Measurements from ENCODE around the gene PTPRK. TPM values are rescaled to one million over a fixed set of nuclear protein-coding genes. Genes with fewer than 3 reads are reported as not detected.

Gene PTPRK
- polyA plus RNA-seq, 3 donors: 0.01 TPM; not detected in 2

GRCh38 chr6:128504003-128504654 lies 16.3 kb downstream of the PTPRK start:
- Mint-ChIP-seq H3K9me3 (no peaks in the 10 kb centered on the region), H3K36me3 (no peaks in the 10 kb centered on the region), H3K27me3 (ENCODE audit: low read depth in 3 of 3) (peaks cover 0 to 1% (median 0%) of the 10 kb centered on the region in 3 donors), H3K4me3 (no peak overlapping the region), H3K4me1 (no peaks in the 10 kb centered on the region), H3K27ac (no peak overlapping the region)
- H3K4me2 ChIP-seq (replicated peaks; ENCODE audit: extremely low read depth, low read length, poor library complexity, severe bottlenecking): no peak overlapping the region
- DNase-seq: no peak
- intact Hi-C loops (cut with micrococcal nuclease): no loop called here
- H3K9me3 ChIP-seq (replicated peaks in 1 of 2; ENCODE audit: control insufficient read depth in 1 of 2, insufficient read depth in 1 of 2, low read length in 2 of 2): no peaks in the 10 kb centered on the region
- H3K27me3 ChIP-seq (ENCODE audit: control insufficient read depth in 2 of 2, insufficient read depth in 2 of 2, low read length in 2 of 2): no peaks in the 10 kb centered on the region
- no peak overlapping the region for H3K9ac ChIP-seq (ENCODE audit: insufficient read depth, low read length, poor library complexity, severe bottlenecking)
- TF ChIP-seq CTCF (IDR thresholded peaks at IDR 0.05): no peak
- H3K79me2 ChIP-seq (ENCODE audit: insufficient read depth, low read length): no peaks in the 10 kb centered on the region
- 87% methylated on average over 2 of the region's 3 CpGs for WGBS (ENCODE audit: insufficient coverage)
- no peaks in the 10 kb centered on the region for H3K4me1 ChIP-seq (ENCODE audit: control insufficient read depth in 1 of 2, insufficient read depth in 2 of 2, low read length in 2 of 2)
- H2AFZ ChIP-seq (ENCODE audit: insufficient read depth, low read depth, low read length, poor library complexity, severe bottlenecking): no peak overlapping the region
- no peaks in the 10 kb centered on the region for H4K20me1 ChIP-seq (ENCODE audit: insufficient read depth, low read length)
- no peak overlapping the region for H3K4me3 ChIP-seq (replicated peaks in 1 of 3; ENCODE audit: low read depth in 2 of 3, low read length in 3 of 3)
- no peak overlapping the region for H3K27ac ChIP-seq (ENCODE audit: low read depth in 1 of 2, low read length in 2 of 2)
- H3K36me3 ChIP-seq (replicated peaks in 1 of 2; ENCODE audit: control insufficient read depth in 1 of 2, insufficient read depth in 2 of 2, low read length in 2 of 2): no peaks in the 10 kb centered on the region

DNA sequence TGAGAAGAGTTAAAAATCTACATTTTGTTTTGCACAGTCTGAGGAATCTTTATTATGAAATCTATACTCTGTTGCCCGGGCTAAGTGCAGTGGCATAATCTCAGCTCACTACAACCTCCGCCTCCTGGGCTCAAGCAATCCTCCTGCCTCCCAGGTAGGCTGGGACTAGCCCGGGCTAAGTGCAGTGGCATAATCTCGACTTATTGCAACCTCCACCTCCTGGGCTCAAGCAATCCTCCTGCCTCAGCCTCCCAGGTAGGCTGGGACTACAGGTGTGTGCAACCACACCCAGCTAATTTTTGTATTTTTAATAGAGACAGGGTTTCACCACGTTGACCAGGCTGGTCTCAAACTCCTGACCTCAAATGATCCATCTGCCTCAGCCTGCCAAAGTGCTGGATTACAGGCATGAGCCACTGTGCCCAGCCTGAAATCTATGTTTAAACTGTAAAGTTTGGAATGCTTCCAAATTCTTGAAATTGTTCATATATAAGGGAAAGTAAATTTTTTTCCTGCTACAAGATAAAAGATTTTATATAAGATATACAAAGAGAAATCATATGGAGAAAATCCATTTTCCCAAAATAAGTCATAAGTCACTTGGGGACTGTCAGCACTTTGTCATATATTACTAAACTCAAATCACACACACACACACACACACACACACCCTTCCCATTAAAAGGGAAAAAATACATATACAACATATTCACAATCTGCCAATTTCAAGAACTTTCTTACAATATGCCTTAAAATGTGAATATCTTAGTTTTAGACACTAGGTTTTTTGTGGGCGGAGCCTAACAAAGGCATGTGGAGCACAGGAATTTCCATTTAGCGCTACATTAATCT lies 19.4 kb downstream of the PTPRK start:
- no peak for DNase-seq
- Histone ChIP-seq H3K9ac (ENCODE audit: insufficient read depth, low read length, poor library complexity, severe bottlenecking) (no peak overlapping the region), H3K4me1 (ENCODE audit: control insufficient read depth in 1 of 2, insufficient read depth in 2 of 2, low read length in 2 of 2) (no peaks in the 10 kb centered on the region), H3K27me3 (ENCODE audit: control insufficient read depth in 2 of 2, insufficient read depth in 2 of 2, low read length in 2 of 2) (no peaks in the 10 kb centered on the region), H3K4me3 (replicated peaks in 1 of 3; ENCODE audit: low read depth in 2 of 3, low read length in 3 of 3) (no peak overlapping the region), H4K20me1 (ENCODE audit: insufficient read depth, low read length) (no peaks in the 10 kb centered on the region), H3K4me2 (replicated peaks; ENCODE audit: extremely low read depth, low read length, poor library complexity, severe bottlenecking) (no peak overlapping the region), H3K36me3 (replicated peaks in 1 of 2; ENCODE audit: control insufficient read depth in 1 of 2, insufficient read depth in 2 of 2, low read length in 2 of 2) (no peaks in the 10 kb centered on the region), H3K79me2 (ENCODE audit: insufficient read depth, low read length) (no peaks in the 10 kb centered on the region), H2AFZ (ENCODE audit: insufficient read depth, low read depth, low read length, poor library complexity, severe bottlenecking) (no peak overlapping the region), H3K9me3 (replicated peaks in 1 of 2; ENCODE audit: control insufficient read depth in 1 of 2, insufficient read depth in 1 of 2, low read length in 2 of 2) (no peaks in the 10 kb centered on the region), H3K27ac (ENCODE audit: low read depth in 1 of 2, low read length in 2 of 2) (no peak overlapping the region)
- 89% methylated on average over 3 of the region's 7 CpGs for WGBS (ENCODE audit: insufficient coverage)
- Mint-ChIP-seq H3K4me1 (no peaks in the 10 kb centered on the region), H3K9me3 (no peaks in the 10 kb centered on the region), H3K4me3 (no peak overlapping the region), H3K27ac (no peak overlapping the region), H3K36me3 (no peaks in the 10 kb centered on the region), H3K27me3 (ENCODE audit: low read depth in 3 of 3) (peaks cover 0 to 1% (median 1%) of the 10 kb centered on the region in 3 donors)
- intact Hi-C loops (cut with micrococcal nuclease): no loop called here
- no peak for TF ChIP-seq CTCF (IDR thresholded peaks at IDR 0.05)

Data from CD14-positive monocyte (primary cell).